PC-9 (cell line): ENCODE data around the gene SPAG9. TPM values are rescaled to one million over a fixed set of nuclear protein-coding genes. Genes with fewer than 3 reads are reported as not detected.

Source experiments
- BruUV-seq: library from RNA; stranded (reverse); fragments of 400-500 nt; replicated peaks from 2 replicates; lab custom pipeline; 2021; lab: Mats Ljungman, UMichigan
- CTCF ChIA-PET: fragments of 300-600 bp; sonication (Branson Sonifier 250); formaldehyde crosslinking; loops from one replicate; lab custom pipeline; 2022; ENCODE audit warnings: antibody characterized with exemption; lab: Charles Lee
- POLR2A ChIA-PET: fragments of 300-600 bp; sonication (Branson Sonifier 250); formaldehyde crosslinking; loops from one replicate; lab custom pipeline; 2022; ENCODE audit warnings: antibody characterized with exemption; ENCODE audit not compliant: unreplicated experiment; lab: Charles Lee
- DNase-seq, 2 experiments: peaks; one replicate each; pipeline versions ENCODE4 v3.0.0 to v3.0.0-alpha.2; 2015 to 2022; ENCODE audit warnings: mixed read lengths in 1 of 2
- H2AFZ ChIP-seq: fragments of 200-600 bp; sonication (generic); 2 replicates; pipeline ENCODE4 v1.8.1; 2017; ENCODE audit warnings: antibody characterized with exemption
- H3F3A ChIP-seq: fragments of 200-600 bp; sonication (generic); 2 replicates; pipeline ENCODE4 v1.8.1; 2017; ENCODE audit warnings: antibody characterized with exemption, mild to moderate bottlenecking, low read depth; ENCODE audit not compliant: insufficient read depth
- H3K27ac ChIP-seq: fragments of 200-600 bp; sonication (generic); 2 replicates; pipeline ENCODE4 v1.6.1; 2016; ENCODE audit warnings: mixed run types
- H3K27me3 ChIP-seq: fragments of 200-600 bp; sonication (generic); 2 replicates; pipeline ENCODE4 v1.6.1; 2016; ENCODE audit warnings: low read depth, mixed run types; ENCODE audit not compliant: insufficient read depth
- H3K36me3 ChIP-seq: fragments of 200-600 bp; sonication (generic); 2 replicates; pipeline ENCODE4 v1.6.1; 2016; ENCODE audit warnings: low read depth, mixed run types
- H3K4me1 ChIP-seq: fragments of 200-600 bp; sonication (generic); replicated peaks from 2 replicates; pipeline ENCODE4 v1.6.1; 2016; ENCODE audit warnings: mixed run types; ENCODE audit not compliant: insufficient read depth
- H3K4me2 ChIP-seq: fragments of 200-600 bp; sonication (generic); 2 replicates; pipeline ENCODE4 v1.6.1; 2017; ENCODE audit warnings: mixed run types
- H3K4me3 ChIP-seq: fragments of 200-600 bp; sonication (generic); 2 replicates; pipeline ENCODE4 v1.6.1; 2016; ENCODE audit warnings: mixed run types
- H3K79me2 ChIP-seq: fragments of 200-600 bp; sonication (generic); 2 replicates; pipeline ENCODE4 v1.6.1; 2017; ENCODE audit warnings: low read depth, mixed run types
- H3K9me2 ChIP-seq: fragments of 200-600 bp; sonication (generic); 2 replicates; pipeline ENCODE4 v1.8.1; 2017; ENCODE audit warnings: mild to moderate bottlenecking; ENCODE audit not compliant: insufficient read depth
- H3K9me3 ChIP-seq: fragments of 200-600 bp; sonication (generic); 2 replicates; pipeline ENCODE4 v1.8.1; 2016; ENCODE audit warnings: low read depth; ENCODE audit not compliant: insufficient read depth
- H4K20me1 ChIP-seq: fragments of 200-600 bp; sonication (generic); 2 replicates; pipeline ENCODE4 v1.8.1; 2017; ENCODE audit not compliant: insufficient read depth
- CTCF ChIP-seq: fragments of 200-600 bp; sonication (generic); conservative IDR thresholded peaks from 2 replicates; pipeline ENCODE4 v1.6.1; 2017; ENCODE audit warnings: mixed run types, antibody characterized with exemption, mild to moderate bottlenecking, moderate library complexity
- EZH2 ChIP-seq: fragments of 200-600 bp; sonication (generic); IDR thresholded peaks from 2 replicates; pipeline ENCODE4 v1.8.0; 2017; ENCODE audit warnings: antibody characterized with exemption, low read depth
- intact Hi-C: fragments of 100-400 bp; cut with micrococcal nuclease; formaldehyde crosslinking; loops from one replicate; pipeline ENCODE4 v1.10.0; 2022; ENCODE audit not compliant: unreplicated experiment
- total RNA-seq: library from RNA; stranded (reverse); gene quantifications from 2 replicates; pipeline ENCODE4 v1.2.3, GENCODE V29; 2021

The SPAG9 gene
- total RNA-seq, 1 experiment from 2014 or later = 51.8 TPM

DNA sequence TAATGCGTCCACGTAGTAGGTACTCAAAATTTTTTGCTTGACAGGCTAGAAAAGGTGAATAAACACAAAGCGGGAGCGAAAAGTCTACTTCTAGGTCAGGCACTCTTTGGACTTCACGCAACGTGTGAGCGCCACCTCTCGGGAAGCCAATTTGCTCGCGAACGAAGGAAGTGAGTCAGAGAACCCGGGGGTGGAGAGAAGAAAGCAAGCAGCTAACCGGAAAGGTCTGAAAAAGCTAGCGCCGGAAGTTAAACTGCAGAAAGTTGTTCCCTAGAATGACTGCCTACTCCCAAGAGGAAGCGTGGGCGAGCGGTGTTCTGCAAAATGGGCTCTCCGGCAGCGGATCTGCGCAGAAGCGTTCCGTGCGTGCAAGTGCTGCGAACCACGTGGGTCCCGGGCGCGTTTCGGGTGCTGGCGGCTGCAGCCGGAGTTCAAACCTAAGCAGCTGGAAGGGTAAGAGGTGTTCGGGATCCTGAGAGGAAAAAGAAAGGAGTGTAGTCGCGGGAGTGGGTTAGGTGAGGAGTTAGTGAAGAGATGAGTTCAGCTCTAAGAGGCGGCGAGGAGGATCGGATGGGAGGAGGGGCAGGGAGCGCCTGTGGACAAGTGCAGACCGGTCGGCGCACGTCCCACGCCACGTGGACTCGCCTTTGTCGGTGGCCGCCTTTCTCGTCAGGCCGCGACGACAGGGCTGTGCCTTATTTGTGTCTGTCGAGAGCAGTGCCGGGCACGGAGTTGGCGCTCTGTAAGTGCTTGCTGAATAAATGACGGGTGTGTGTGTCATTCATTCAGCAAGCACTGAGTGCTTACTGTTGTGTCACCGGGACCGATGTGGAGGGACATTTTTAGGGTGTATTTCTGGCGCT is 32.8 kb upstream of the SPAG9 start, which contains the start of gene NME1:
Gene NME1, plus strand, starts transcription at position 350 of the 863 bp plus-strand sequence. CDS start 2,096 bp downstream, outside the sequence.
- Histone ChIP-seq H3K27ac (peak within 1 kb of the TSS; percentile 78), H3K9me3 (no peaks in the 10 kb centered on the region), H3K4me3 (peak within 1 kb of the TSS; percentile 72), H3K27me3 (no peaks in the 10 kb centered on the region), H3K4me2 (peak within 1 kb of the TSS; percentile 91), H3F3A (peaks cover 16% of the 10 kb centered on the region; the same call in 1 of the 2 replicates), H3K36me3 (peaks cover 13% of the 10 kb centered on the region; the same call in 1 of the 2 replicates), H3K79me2 (peaks cover 50% of the 10 kb centered on the region), H2AFZ (peak within 1 kb of the TSS; percentile 96), H4K20me1 (no peaks in the 10 kb centered on the region; the same call in 1 of the 2 replicates), H3K9me2 (no peaks in the 10 kb centered on the region), H3K4me1 (peaks cover 22% of the 10 kb centered on the region)
- ChIA-PET POLR2A (interaction anchor here (0.6 kb wide), 4 partner anchors 129 to 420 kb away, joined by 3 to 5 read pairs (median 3); no protein-coding TSS in a partner anchor), CTCF (interaction anchor here (0.6 to 1.9 kb wide), 7 partner anchors 16 to 1302 kb away, joined by 3 to 9 read pairs (median 4); partner anchors contain the start of gene SPAG9)
- peak; percentile 96 to 99 for DNase-seq
- peak; percentile 86 for TF ChIP-seq CTCF
- TF ChIP-seq EZH2 = no peak
- intact Hi-C loops = loop anchor here (1.0 to 2.0 kb wide), 6 partner anchors 32 to 606 kb away; partner anchors contain the start of gene SPATA20
- no TSS peak for BruUV-seq

DNA sequence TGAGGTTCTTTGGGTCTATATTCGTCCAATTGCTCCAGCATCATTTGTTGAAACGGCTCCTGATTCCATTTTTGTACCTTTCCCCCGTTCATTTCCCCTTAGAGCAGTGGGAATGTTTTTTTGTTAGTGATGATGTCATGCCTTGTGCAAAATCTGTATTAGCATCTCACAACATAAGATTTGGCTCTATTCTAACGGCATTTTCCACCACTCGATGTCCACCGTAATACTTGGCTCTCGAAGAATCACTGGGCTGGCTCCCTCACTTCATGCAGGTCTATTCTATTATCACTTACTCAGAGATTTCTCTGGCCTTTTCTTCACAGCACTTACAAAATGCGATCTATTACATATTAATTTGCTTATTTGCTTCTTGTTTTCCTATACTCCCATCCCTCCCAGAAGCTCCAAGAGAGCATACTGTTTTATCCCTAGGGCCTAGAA is 32.1 kb upstream of the SPAG9 start:
- TF ChIP-seq EZH2 = no peak
- no peak for TF ChIP-seq CTCF
- BruUV-seq = TSS peak; percentile 85

GRCh38 chr17:51150932-51151331 is 30.3 kb upstream of the SPAG9 start:
- H3F3A ChIP-seq = peaks cover 16% of the 10 kb centered on the region; the same call in 1 of the 2 replicates
- H3K4me1 ChIP-seq = peaks cover 22% of the 10 kb centered on the region
- no peaks in the 10 kb centered on the region for H3K27me3 ChIP-seq
- ChIA-PET CTCF (no interaction called here), POLR2A (no interaction called here)
- no peak overlapping the region for H3K4me3 ChIP-seq
- H3K36me3 ChIP-seq = no peaks in the 10 kb centered on the region
- H3K27ac ChIP-seq = no peak overlapping the region
- H3K9me3 ChIP-seq = no peaks in the 10 kb centered on the region
- TF ChIP-seq EZH2 (no peak), CTCF (no peak)
- peaks cover 25% of the 10 kb centered on the region for H3K79me2 ChIP-seq
- H3K4me2 ChIP-seq = no peak overlapping the region
- DNase-seq = no peak
- BruUV-seq = no TSS peak
- no peak overlapping the region for H2AFZ ChIP-seq
- intact Hi-C loops = no loop called here
- H3K9me2 ChIP-seq = no peaks in the 10 kb centered on the region
- H4K20me1 ChIP-seq = no peaks in the 10 kb centered on the region

More for the DNA sequence above, 32.1 kb upstream of the SPAG9 start:
- intact Hi-C loops = loop anchor here (1.0 to 2.0 kb wide), 6 partner anchors 31 to 605 kb away; partner anchors contain the start of gene SPATA20
- peaks cover 16% of the 10 kb centered on the region; the same call in 1 of the 2 replicates for H3F3A ChIP-seq
- peaks cover 44% of the 10 kb centered on the region for H3K79me2 ChIP-seq
- H3K27me3 ChIP-seq = no peaks in the 10 kb centered on the region
- H3K4me2 ChIP-seq = peak overlapping the region; percentile 91
- POLR2A ChIA-PET = no interaction called here
- no peaks in the 10 kb centered on the region for H3K9me3 ChIP-seq
- peak overlapping the region; percentile 78 for H3K27ac ChIP-seq
- H3K4me3 ChIP-seq = peak overlapping the region; percentile 55
- peaks cover 9% of the 10 kb centered on the region; the same call in 1 of the 2 replicates for H3K36me3 ChIP-seq
- H2AFZ ChIP-seq = peak overlapping the region; percentile 96
- H3K9me2 ChIP-seq = no peaks in the 10 kb centered on the region
- DNase-seq = no peak
- CTCF ChIA-PET = interaction anchor here (0.6 to 1.9 kb wide), 4 partner anchors 31 to 152 kb away, joined by 3 to 9 read pairs (median 4); no protein-coding TSS in a partner anchor
- H3K4me1 ChIP-seq = peaks cover 22% of the 10 kb centered on the region
- H4K20me1 ChIP-seq = no peaks in the 10 kb centered on the region
